SK-N-SH (cell line): Measurements from ENCODE around the gene TMPRSS5. TPM values are rescaled to one million over a fixed set of nuclear protein-coding genes. Genes with fewer than 3 reads are reported as not detected.

Experiments used
- CTCF ChIA-PET: fragments of 300-600, 350-600 bp; formaldehyde crosslinking; extraction: SDS; loops from one replicate; lab custom pipeline; 2021; lab: Yijun Ruan, JAX
- POLR2A ChIA-PET: fragments of 350-600 bp; sonication (Branson Sonifier 250); formaldehyde crosslinking; extraction: SDS; loops from one replicate; lab custom pipeline; 2020; ENCODE audit warnings: antibody characterized with exemption, inconsistent platforms; lab: Yijun Ruan, JAX
- DNase-seq: peaks from one replicate; pipeline ENCODE4 v3.0.0; 2012
- H2AFZ ChIP-seq: fragments of 200-600 bp; sonication (generic); 2 replicates; pipeline ENCODE4 v1.8.1; 2016; ENCODE audit warnings: antibody characterized with exemption, mild to moderate bottlenecking, low read depth
- H3F3A ChIP-seq: fragments of 200-600 bp; sonication (generic); replicated peaks from 2 replicates; pipeline ENCODE3; 2016; ENCODE audit warnings: antibody characterized with exemption, mild to moderate bottlenecking; ENCODE audit not compliant: insufficient read depth
- H3K27ac ChIP-seq, 2 experiments: fragments of 200-500 bp in 1 of 2; fragments of 200-600 bp in 1 of 2; sonication (Bioruptor generic) in 1 of 2; sonication (generic), shearing (Covaris generic) in 1 of 2; 2 replicates each; pipeline versions ENCODE4 v1.5.1 to v1.6.1; 2014 to 2016; ENCODE audit warnings: low read depth in 2 of 2, inconsistent platforms in 1 of 2, low read length in 1 of 2, mild to moderate bottlenecking in 1 of 2, mixed read lengths in 1 of 2
- H3K27me3 ChIP-seq: fragments of 200-600 bp; sonication (generic), shearing (Covaris generic); 2 replicates; pipeline ENCODE4 v1.6.1; 2016; ENCODE audit warnings: mixed run types; ENCODE audit not compliant: insufficient read depth
- H3K36me3 ChIP-seq, 2 experiments: fragments of 200-500 bp in 1 of 2; fragments of 200-600 bp in 1 of 2; sonication (Bioruptor generic) in 1 of 2; sonication (generic) in 1 of 2; replicated peaks in 1 of 2; 2 replicates each; pipeline versions ENCODE3 to v1.5.1; 2014 to 2016; ENCODE audit warnings: low read length in 1 of 2, mild to moderate bottlenecking in 1 of 2; ENCODE audit not compliant: insufficient read depth in 2 of 2, control insufficient read depth in 1 of 2
- H3K4me1 ChIP-seq, 2 experiments: fragments of 200-500 bp in 1 of 2; fragments of 200-600 bp in 1 of 2; sonication (Bioruptor generic) in 1 of 2; sonication (generic), shearing (Covaris generic) in 1 of 2; 2 replicates each; pipeline versions ENCODE4 v1.5.1 to v1.6.1; 2014 to 2016; ENCODE audit warnings: low read depth in 1 of 2, low read length in 1 of 2, mixed run types in 1 of 2; ENCODE audit not compliant: insufficient read depth in 2 of 2, control insufficient read depth in 1 of 2
- H3K4me2 ChIP-seq: fragments of 200-600 bp; sonication (generic), shearing (Covaris generic); 2 replicates; pipeline ENCODE4 v1.6.1; 2017; ENCODE audit warnings: mixed run types
- H3K4me3 ChIP-seq, 2 experiments: fragments of 200-500 bp in 1 of 2; fragments of 200-600 bp in 1 of 2; sonication (Bioruptor generic) in 1 of 2; sonication (generic), shearing (Covaris generic) in 1 of 2; 2 replicates each; pipeline versions ENCODE4 v1.5.1 to v1.8.1; 2014 to 2016; ENCODE audit warnings: low read depth in 2 of 2, inconsistent platforms in 1 of 2, low read length in 1 of 2, mild to moderate bottlenecking in 1 of 2, mixed read lengths in 1 of 2, moderate library complexity in 1 of 2
- H3K79me2 ChIP-seq: fragments of 200-600 bp; sonication (generic); 2 replicates; pipeline ENCODE4 v1.8.1; 2017; ENCODE audit warnings: mild to moderate bottlenecking; ENCODE audit not compliant: insufficient read depth
- H3K9ac ChIP-seq: fragments of 200-600 bp; sonication (generic); 2 replicates; pipeline ENCODE4 v1.6.1; 2017; ENCODE audit warnings: mixed run types
- H3K9me2 ChIP-seq: fragments of 200-600 bp; sonication (generic); 2 replicates; pipeline ENCODE4 v1.6.1; 2017; ENCODE audit warnings: mixed run types
- H3K9me3 ChIP-seq: fragments of 200-600 bp; sonication (generic); 2 replicates; pipeline ENCODE4 v1.6.1; 2017; ENCODE audit warnings: mixed run types, mild to moderate bottlenecking, moderate library complexity
- H4K20me1 ChIP-seq: fragments of 200-600 bp; sonication (generic); 2 replicates; pipeline ENCODE4 v1.6.1; 2017; ENCODE audit warnings: mild to moderate bottlenecking, mixed run types; ENCODE audit not compliant: insufficient read depth
- CHD2 ChIP-seq: fragments of 150-350 bp; IDR thresholded peaks from 2 replicates; pipeline ENCODE4 v1.6.1; 2018; ENCODE audit warnings: low read length; ENCODE audit not compliant: partially characterized antibody
- ELF1 ChIP-seq: IDR thresholded peaks from 2 replicates; pipeline ENCODE4 v1.4.0; 2012
- EP300 ChIP-seq, 2 experiments: IDR thresholded peaks; 2 replicates each; pipeline versions ENCODE4 v1.4.0 to v1.6.1; 2012; ENCODE audit warnings: borderline replicate concordance in 1 of 2, low read depth in 1 of 2, low read length in 1 of 2
- FOSL2 ChIP-seq: IDR thresholded peaks from 2 replicates; pipeline ENCODE4 v1.4.0; 2012; ENCODE audit warnings: low read depth, mild to moderate bottlenecking, moderate library complexity, borderline replicate concordance
- FOXJ3 ChIP-seq: sonication (generic); formaldehyde crosslinking; IDR thresholded peaks from 2 replicates; pipeline ENCODE4 v1.5.1; 2020; ENCODE audit warnings: mild to moderate bottlenecking, missing genetic modification reagents
- FOXM1 ChIP-seq: IDR thresholded peaks from 2 replicates; pipeline ENCODE4 v1.4.0; 2012; ENCODE audit warnings: low read depth, mild to moderate bottlenecking
- GABPA ChIP-seq: IDR thresholded peaks from 2 replicates; pipeline ENCODE4 v1.4.0; 2012; ENCODE audit warnings: low read depth, mild to moderate bottlenecking
- MEF2A ChIP-seq: IDR thresholded peaks from 2 replicates; pipeline ENCODE4 v1.4.0; 2012; ENCODE audit warnings: low read depth, borderline replicate concordance
- MXI1 ChIP-seq: IDR thresholded peaks from 2 replicates; pipeline ENCODE4 v1.6.1; 2012; ENCODE audit warnings: mild to moderate bottlenecking, low read depth, low read length, improper control_type of control experiment
- NFIC ChIP-seq: IDR thresholded peaks from 2 replicates; pipeline ENCODE4 v1.4.0; 2012; ENCODE audit warnings: borderline replicate concordance
- NRF1 ChIP-seq: IDR thresholded peaks from 2 replicates; pipeline ENCODE4 v1.6.1; 2012; ENCODE audit warnings: low read depth, mild to moderate bottlenecking, low read length
- POLR2AphosphoS5 ChIP-seq: IDR thresholded peaks from 2 replicates; pipeline ENCODE4 v1.6.1; 2012; ENCODE audit warnings: low read depth, low read length
- TCF12 ChIP-seq: IDR thresholded peaks from 2 replicates; pipeline ENCODE4 v1.4.0; 2012
- YY1 ChIP-seq: IDR thresholded peaks from 2 replicates; pipeline ENCODE4 v1.4.0; 2012; ENCODE audit warnings: low read depth, mild to moderate bottlenecking
- WGBS: methylation state at CpG from one replicate; pipeline ENCODE4 v1.1.6; 2017; ENCODE audit warnings: low lambda C conversion rate; 5-methylcytosine and 5-hydroxymethylcytosine counted together
- polyA plus RNA-seq, 3 experiments: library from polyadenylated mRNA; depleted of rRNA; stranded (reverse); fragments of >200 nt; gene quantifications; 2 replicates each; pipeline ENCODE4 v1.2.3, GENCODE V29; 2012
- TF ChIP-seq, protein P1 (sequence below): IDR thresholded peaks from 2 replicates; pipeline ENCODE4 v1.4.0; 2012; ENCODE audit warnings: low read depth, borderline replicate concordance
- TF ChIP-seq, protein P2 (sequence below): IDR thresholded peaks from 2 replicates; pipeline ENCODE4 v1.6.1; 2012; ENCODE audit warnings: mild to moderate bottlenecking, low read depth, low read length, moderate library complexity
- TF ChIP-seq, protein P3 (sequence below): IDR thresholded peaks from 2 replicates; pipeline ENCODE4 v1.4.0; 2012; ENCODE audit warnings: low read depth, borderline replicate concordance
- TF ChIP-seq, protein P4 (sequence below): fragments of 200-600 bp; sonication (generic); IDR thresholded peaks from 2 replicates; pipeline ENCODE4 v1.6.1; 2017; ENCODE audit warnings: antibody characterized with exemption, mild to moderate bottlenecking, moderate library complexity

The TMPRSS5 gene
- polyA plus RNA-seq (2012; rRNA removed), result 0.28 and 0.29 TPM in 2 replicates
- polyA plus RNA-seq (2012; cell fraction: cytosol; rRNA removed), result 0.01 and 0.04 TPM in 2 replicates
- 1.4 and 1.6 TPM in 2 replicates for polyA plus RNA-seq (2012; cell fraction: nucleus; rRNA removed)

DNA sequence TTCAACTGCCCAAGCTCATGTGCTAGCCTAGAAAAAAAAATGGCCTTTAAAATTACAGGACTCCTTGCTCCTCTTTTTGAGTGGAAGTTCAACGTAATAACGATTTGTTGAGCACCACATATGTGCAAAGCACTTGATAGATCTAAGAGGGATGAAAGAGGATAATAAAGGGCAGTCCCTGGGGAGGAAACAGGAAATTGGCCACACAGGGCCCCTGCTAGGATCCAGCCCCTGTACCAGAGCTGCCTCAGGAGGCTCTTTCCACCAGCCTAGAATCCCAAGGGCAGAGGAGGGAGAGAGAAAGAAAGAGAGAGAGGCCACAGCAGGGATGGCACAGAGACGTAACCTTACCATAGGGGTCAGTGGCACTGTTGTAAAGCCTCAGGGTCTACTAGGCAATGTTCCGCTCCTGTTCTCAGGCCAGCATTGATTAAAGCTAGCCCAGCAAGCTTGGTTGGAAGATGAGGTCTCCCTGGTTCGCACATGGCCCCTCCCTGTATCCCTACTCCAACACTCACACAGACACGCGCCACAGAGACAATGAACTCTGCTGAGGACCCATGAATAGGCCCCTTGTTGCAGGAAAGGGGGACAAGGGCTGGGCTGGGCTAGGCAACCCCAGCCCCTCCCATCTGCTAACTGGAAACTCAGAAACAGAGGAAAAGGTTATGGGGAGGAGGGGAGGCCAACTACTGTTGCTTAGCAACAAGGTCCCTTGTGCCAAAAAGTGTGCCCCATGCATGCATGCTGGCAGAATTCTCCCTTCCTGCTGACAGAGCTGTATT is at the start of gene TMPRSS5:
Gene TMPRSS5 (minus strand): TSS at position 438 of the 785 bp plus-strand sequence. CDS start 84 bp downstream, at position 354.
- peaks cover 0 to 6% of the 10 kb centered on the region in 2 experiments for H3K36me3 ChIP-seq
- WGBS, result 77% methylated on average over 5 of the region's 7 CpGs
- 0 out of 2 replicates have a peak, but pooled peaks cover 5% of the 10 kb centered on the region for H3K9me3 ChIP-seq
- no peak within 1 kb of the TSS for H2AFZ ChIP-seq
- H3K27me3 ChIP-seq, result no peaks in the 10 kb centered on the region
- 0 out of 2 replicates have a peak, but pooled peaks cover 2% of the 10 kb centered on the region for H3K9me2 ChIP-seq
- POLR2A ChIA-PET, result no interaction called here
- no peak within 1 kb of the TSS for H3K27ac ChIP-seq
- no peak for DNase-seq
- TF ChIP-seq FOXM1 (no peak), FOXJ3 (no peak)
- TF ChIP-seq, protein P1, sequence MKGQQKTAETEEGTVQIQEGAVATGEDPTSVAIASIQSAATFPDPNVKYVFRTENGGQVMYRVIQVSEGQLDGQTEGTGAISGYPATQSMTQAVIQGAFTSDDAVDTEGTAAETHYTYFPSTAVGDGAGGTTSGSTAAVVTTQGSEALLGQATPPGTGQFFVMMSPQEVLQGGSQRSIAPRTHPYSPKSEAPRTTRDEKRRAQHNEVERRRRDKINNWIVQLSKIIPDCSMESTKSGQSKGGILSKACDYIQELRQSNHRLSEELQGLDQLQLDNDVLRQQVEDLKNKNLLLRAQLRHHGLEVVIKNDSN, result no peak
- no peak within 1 kb of the TSS for H3K4me2 ChIP-seq
- H3K9ac ChIP-seq, result no peak within 1 kb of the TSS
- CTCF ChIA-PET, result interaction anchor here (1.0 to 1.6 kb wide), 3 partner anchors 13 to 173 kb away, joined by 3 to 4 read pairs (median 3); no protein-coding TSS in a partner anchor
- no peaks in the 10 kb centered on the region; a peak in 2 of 4 replicates for H3K4me1 ChIP-seq
- H4K20me1 ChIP-seq, result no peaks in the 10 kb centered on the region
- no peaks in the 10 kb centered on the region for H3F3A ChIP-seq
- H3K79me2 ChIP-seq, result no peaks in the 10 kb centered on the region
- H3K4me3 ChIP-seq, result no peak within 1 kb of the TSS

DNA sequence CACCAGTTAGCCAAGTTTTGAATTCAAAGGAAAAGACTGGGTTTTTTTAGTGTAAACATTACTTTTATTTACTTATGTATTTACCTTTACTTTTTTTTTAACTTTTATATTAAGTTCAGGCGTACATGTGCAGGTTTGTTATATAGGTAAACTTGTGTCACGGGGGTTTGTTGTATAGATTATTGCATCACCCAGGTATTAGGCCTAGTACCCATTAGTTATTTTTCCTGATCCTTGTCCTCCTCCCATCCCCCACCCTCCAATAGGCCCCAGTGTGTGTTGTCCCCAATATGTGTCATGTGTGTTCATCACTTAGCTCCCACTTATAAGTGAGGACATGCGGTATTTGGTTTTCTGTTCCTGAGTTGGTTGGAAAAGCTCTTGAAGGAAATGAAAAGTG is 46.8 kb upstream of the TMPRSS5 start:
- no peaks in the 10 kb centered on the region for H3K9me2 ChIP-seq
- H3K79me2 ChIP-seq, result no peaks in the 10 kb centered on the region
- H3K27ac ChIP-seq, result no peak overlapping the region
- ChIA-PET POLR2A (no interaction called here), CTCF (interaction anchor here (1.3 kb wide), 1 partner anchor 21 kb away, joined by 6 read pairs; the partner anchor contains the start of gene ZW10)
- no peak overlapping the region for H3K9ac ChIP-seq
- no peaks in the 10 kb centered on the region for H4K20me1 ChIP-seq
- no peak overlapping the region for H2AFZ ChIP-seq
- H3K9me3 ChIP-seq, result peaks cover 4% of the 10 kb centered on the region; the same call in 1 of the 2 replicates
- DNase-seq, result no peak
- H3K27me3 ChIP-seq, result no peaks in the 10 kb centered on the region
- no peak overlapping the region for H3K4me2 ChIP-seq
- H3K4me1 ChIP-seq, result no peaks in the 10 kb centered on the region
- no peak overlapping the region for H3K4me3 ChIP-seq
- H3F3A ChIP-seq, result no peaks in the 10 kb centered on the region
- H3K36me3 ChIP-seq, result peaks cover 40 to 44% of the 10 kb centered on the region in 2 experiments
- WGBS, result 95% methylated on average over 3 of the region's 3 CpGs
- TF ChIP-seq MEF2A (no peak), CHD2 (no peak), TCF12 (no peak), EP300 (IDR thresholded peaks at IDR 0.05; ENCODE audit: borderline replicate concordance in 1 of 2, low read depth in 1 of 2, low read length in 1 of 2) (no peak), YY1 (no peak), FOSL2 (no peak), NRF1 (no peak), POLR2AphosphoS5 (no peak), ELF1 (no peak), NFIC (no peak), MXI1 (no peak), GABPA (no peak)
- TF ChIP-seq, protein P2, sequence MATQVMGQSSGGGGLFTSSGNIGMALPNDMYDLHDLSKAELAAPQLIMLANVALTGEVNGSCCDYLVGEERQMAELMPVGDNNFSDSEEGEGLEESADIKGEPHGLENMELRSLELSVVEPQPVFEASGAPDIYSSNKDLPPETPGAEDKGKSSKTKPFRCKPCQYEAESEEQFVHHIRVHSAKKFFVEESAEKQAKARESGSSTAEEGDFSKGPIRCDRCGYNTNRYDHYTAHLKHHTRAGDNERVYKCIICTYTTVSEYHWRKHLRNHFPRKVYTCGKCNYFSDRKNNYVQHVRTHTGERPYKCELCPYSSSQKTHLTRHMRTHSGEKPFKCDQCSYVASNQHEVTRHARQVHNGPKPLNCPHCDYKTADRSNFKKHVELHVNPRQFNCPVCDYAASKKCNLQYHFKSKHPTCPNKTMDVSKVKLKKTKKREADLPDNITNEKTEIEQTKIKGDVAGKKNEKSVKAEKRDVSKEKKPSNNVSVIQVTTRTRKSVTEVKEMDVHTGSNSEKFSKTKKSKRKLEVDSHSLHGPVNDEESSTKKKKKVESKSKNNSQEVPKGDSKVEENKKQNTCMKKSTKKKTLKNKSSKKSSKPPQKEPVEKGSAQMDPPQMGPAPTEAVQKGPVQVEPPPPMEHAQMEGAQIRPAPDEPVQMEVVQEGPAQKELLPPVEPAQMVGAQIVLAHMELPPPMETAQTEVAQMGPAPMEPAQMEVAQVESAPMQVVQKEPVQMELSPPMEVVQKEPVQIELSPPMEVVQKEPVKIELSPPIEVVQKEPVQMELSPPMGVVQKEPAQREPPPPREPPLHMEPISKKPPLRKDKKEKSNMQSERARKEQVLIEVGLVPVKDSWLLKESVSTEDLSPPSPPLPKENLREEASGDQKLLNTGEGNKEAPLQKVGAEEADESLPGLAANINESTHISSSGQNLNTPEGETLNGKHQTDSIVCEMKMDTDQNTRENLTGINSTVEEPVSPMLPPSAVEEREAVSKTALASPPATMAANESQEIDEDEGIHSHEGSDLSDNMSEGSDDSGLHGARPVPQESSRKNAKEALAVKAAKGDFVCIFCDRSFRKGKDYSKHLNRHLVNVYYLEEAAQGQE, result no peak
- TF ChIP-seq, protein P3, sequence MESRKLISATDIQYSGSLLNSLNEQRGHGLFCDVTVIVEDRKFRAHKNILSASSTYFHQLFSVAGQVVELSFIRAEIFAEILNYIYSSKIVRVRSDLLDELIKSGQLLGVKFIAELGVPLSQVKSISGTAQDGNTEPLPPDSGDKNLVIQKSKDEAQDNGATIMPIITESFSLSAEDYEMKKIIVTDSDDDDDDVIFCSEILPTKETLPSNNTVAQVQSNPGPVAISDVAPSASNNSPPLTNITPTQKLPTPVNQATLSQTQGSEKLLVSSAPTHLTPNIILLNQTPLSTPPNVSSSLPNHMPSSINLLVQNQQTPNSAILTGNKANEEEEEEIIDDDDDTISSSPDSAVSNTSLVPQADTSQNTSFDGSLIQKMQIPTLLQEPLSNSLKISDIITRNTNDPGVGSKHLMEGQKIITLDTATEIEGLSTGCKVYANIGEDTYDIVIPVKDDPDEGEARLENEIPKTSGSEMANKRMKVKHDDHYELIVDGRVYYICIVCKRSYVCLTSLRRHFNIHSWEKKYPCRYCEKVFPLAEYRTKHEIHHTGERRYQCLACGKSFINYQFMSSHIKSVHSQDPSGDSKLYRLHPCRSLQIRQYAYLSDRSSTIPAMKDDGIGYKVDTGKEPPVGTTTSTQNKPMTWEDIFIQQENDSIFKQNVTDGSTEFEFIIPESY, result no peak
- TF ChIP-seq, protein P4, sequence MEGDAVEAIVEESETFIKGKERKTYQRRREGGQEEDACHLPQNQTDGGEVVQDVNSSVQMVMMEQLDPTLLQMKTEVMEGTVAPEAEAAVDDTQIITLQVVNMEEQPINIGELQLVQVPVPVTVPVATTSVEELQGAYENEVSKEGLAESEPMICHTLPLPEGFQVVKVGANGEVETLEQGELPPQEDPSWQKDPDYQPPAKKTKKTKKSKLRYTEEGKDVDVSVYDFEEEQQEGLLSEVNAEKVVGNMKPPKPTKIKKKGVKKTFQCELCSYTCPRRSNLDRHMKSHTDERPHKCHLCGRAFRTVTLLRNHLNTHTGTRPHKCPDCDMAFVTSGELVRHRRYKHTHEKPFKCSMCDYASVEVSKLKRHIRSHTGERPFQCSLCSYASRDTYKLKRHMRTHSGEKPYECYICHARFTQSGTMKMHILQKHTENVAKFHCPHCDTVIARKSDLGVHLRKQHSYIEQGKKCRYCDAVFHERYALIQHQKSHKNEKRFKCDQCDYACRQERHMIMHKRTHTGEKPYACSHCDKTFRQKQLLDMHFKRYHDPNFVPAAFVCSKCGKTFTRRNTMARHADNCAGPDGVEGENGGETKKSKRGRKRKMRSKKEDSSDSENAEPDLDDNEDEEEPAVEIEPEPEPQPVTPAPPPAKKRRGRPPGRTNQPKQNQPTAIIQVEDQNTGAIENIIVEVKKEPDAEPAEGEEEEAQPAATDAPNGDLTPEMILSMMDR, result no peak
